Measurements from ENCODE around the gene AGMAT.
"Not testable (repeated sequence)": the region's sequence is repeated elsewhere in the genome, so short reads cannot be mapped to it uniquely, and the experiment has no call there.

AGMAT gene

GRCh38 chr1:15609631-15610030 lies 24.8 kb upstream of the AGMAT start:
- DNase-seq = no peak

- no peak for DNase-seq
Observed at GRCh38 chr1:15605398-15606383, 20.8 kb upstream of the AGMAT start.

GRCh38 chr1:15604400-15604799 lies 19.5 kb upstream of the AGMAT start:
- not testable (repeated sequence) for DNase-seq

GRCh38 chr1:15603966-15604282 lies 19.1 kb upstream of the AGMAT start:
- not testable (repeated sequence) for DNase-seq

GRCh38 chr1:15603050-15603965 lies 18.5 kb upstream of the AGMAT start:
- peak; percentile 89 for DNase-seq

GRCh38 chr1:15598436-15598835 lies 13.6 kb upstream of the AGMAT start:
- no peak for DNase-seq

GRCh38 chr1:15595809-15596617 lies 11.2 kb upstream of the AGMAT start:
- no peak for DNase-seq

GRCh38 chr1:15592285-15592684 lies 7.4 kb upstream of the AGMAT start:
- DNase-seq = no peak

- no peak for DNase-seq
Observed at GRCh38 chr1:15583016-15583706, 1.7 kb downstream of the AGMAT start.

GRCh38 chr1:15579683-15580047 lies 5.2 kb downstream of the AGMAT start:
- DNase-seq = no peak

- DNase-seq = no peak
Observed at GRCh38 chr1:15578921-15579682, 5.7 kb downstream of the AGMAT start.

- DNase-seq = no peak
Observed at GRCh38 chr1:15577691-15578090, 7.2 kb downstream of the AGMAT start.

GRCh38 chr1:15575549-15576150 lies 9.2 kb downstream of the AGMAT start:
- no peak for DNase-seq

GRCh38 chr1:15574741-15575140 lies 10.1 kb downstream of the AGMAT start:
- no peak for DNase-seq

- no peak for DNase-seq
Observed at GRCh38 chr1:15573477-15573876, 11.4 kb downstream of the AGMAT start.

GRCh38 chr1:15571266-15571665 lies 13.6 kb downstream of the AGMAT start:
- DNase-seq = no peak

GRCh38 chr1:15570861-15571260 lies 14.0 kb downstream of the AGMAT start:
- no peak for DNase-seq

GRCh38 chr1:15568387-15569073 lies 16.3 kb downstream of the AGMAT start:
- no peak for DNase-seq

- DNase-seq = no peak
Observed at GRCh38 chr1:15559189-15559810, 25.6 kb downstream of the AGMAT start.

GRCh38 chr1:15558516-15558915 lies 26.3 kb downstream of the AGMAT start:
- no peak for DNase-seq
